ELR (cell line): ENCODE data around the gene ACAD11.
"Not testable (repeated sequence)": the region's sequence is repeated elsewhere in the genome, so short reads cannot be mapped to it uniquely, and the experiment has no call there.

Experiments
- DNase-seq: peaks from one replicate; pipeline ENCODE4 v3.0.0-alpha.2; 2015; ENCODE audit warnings: low read depth

ACAD11 gene

DNA sequence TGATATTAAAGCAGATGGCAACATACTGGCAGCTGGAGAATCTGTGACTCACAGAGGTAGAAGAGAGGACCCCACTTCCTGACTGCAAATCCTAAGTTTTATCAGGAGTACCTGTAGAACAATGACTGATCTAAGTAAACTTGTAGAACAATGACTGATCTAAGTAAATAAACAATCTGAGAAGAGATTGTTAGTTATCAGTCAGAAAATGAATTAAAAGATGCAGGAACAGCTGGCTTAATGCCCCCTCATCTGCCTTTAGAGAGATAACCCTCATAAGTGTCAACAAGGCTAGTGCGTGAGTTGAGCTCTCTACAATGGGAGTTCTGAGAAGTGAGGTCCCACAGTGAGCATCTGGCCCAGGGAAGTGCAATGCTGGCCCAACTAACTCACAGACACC is 14.6 kb downstream of the ACAD11 start:
- DNase-seq = peak; percentile 42

DNA sequence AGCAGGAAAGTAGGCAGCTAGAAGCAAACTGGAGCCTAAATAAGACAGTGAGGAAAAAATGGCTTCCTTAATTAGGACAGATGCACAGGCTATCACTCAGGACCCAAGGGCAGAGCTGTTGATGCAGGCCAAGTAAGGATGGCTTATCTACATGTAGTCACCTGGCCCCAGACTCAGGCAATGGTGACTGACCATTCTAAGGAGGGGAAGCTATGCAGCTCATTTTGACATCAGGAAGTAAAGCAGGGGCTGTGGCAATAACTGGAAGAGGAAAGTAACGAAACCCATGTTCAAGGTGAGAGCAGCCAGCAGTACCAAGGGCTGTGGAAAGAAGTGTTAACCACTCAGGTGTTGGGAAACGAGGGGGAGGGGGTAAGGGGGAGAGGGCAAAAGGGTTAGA is 16.2 kb downstream of the ACAD11 start:
- no peak for DNase-seq

DNA sequence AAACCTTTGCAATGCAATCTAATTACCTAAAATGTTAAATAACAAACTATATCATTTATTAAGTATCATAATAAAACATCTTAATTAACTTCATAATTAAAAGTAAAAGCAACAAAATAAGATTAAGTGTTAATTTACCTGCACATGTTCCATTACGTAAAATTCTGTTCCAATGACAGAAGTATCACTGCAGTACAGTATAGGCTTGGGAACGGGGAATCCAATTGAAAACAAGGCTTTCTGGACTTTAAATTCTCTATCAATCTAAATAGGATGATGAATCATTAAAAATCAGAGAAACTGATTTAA is 17.1 kb downstream of the ACAD11 start:
- DNase-seq = no peak

DNA sequence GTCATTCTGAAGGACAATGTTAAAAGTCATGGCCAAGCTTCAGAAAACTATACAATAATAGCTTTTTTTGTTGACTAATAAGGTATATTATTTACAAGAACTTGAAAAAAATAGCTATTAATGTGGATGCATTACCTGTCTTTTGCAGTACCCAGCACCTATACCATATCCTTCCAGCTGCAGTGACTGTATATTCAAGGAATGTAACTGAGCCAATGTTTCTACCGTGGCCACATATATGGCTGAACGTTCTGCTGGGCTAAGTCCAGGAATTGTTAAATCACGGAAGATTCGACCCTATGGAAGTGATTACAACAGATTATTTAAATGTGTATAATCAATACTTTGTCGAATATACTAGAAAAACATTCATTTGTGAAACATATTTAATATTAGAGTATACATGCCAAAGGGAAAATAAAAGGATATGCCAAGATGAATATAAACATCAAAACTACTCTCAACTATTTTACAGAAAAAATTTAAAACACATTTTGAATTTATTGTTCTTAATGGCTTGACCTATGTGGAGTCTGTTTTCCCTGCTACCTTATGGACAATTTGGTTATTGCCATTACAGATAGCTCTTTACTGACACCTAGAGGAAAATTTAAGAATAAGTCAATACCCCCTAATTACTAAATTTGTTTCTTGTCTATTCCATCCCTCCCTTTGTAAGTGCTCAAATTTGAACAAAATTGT is 17.6 kb downstream of the ACAD11 start:
- peak; percentile 77 for DNase-seq

DNA sequence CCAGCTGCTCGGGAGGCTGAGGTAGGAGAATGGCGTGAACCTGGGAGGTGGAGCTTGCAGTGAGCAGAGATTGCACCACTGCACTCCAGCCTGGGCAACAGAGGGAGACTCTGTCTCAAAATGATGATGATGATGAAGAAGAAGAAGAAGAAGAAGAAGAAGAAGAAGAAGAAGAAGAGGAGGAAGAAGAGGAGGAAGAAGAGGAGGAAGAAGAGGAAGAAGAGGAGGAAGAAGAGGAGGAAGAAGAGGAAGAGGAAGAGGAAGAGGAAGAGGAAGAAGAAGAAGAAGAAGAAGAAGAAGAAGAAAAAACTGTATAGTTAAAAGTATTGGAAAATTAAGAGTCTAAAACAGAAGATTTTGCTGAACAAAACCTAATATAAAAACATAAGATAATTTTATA is 18.2 kb downstream of the ACAD11 start:
- DNase-seq = not testable (repeated sequence)

DNA sequence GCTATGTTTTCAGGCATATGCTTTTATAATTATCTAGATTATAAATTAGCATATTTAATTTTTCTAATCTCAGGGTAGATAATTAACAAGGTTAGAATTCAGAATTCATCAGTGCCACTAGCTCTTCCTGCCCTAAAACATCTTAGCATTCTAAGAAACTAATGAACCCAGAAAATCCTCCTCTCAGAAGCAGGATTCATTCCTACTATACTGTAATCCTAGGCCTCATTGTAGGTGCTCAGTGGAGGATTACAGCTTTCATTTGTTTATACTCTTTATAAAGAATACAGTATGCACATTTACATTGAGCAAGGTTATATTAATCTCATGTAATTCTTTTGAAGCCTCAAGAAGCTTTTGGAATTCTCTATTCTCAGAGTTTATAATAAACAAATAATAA is 20.9 kb downstream of the ACAD11 start:
- no peak for DNase-seq

DNA sequence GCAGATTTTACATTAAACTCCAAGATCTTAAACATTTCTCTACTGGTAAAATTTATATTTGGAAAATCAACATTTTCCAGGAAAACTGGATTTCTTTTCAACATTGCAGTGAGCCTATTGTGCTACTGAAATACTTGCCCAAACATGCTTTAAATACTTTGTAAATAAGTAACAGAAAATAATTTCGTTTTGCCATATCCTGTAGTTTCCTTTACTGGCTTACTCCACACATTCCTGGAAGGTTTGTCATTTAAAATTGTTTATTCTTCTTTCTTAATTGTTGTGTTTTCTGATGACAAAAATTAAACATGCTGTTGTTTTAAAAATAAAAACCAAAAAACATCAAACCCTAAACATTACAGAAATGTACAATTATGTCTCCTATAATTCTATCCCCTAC is 22.0 kb downstream of the ACAD11 start:
- peak; percentile 77 for DNase-seq

DNA sequence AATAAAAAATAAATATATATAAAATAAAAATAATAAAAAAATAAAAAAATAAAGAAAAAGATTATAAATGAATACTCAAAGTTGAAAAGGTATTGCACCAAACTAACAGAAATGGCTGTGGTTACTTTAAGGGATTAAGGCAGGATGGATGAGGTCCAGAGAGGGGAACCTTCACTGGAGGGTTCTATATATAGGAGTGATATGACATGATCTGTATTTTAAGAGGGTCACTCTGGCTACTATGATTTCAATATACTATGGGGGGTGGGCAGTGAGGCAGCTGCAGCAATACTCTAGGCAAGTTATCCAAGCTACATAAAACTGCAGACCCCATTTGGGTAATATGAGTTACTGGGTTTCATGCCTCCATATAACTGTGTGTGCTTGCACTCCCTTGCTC is 24.6 kb downstream of the ACAD11 start:
- DNase-seq = no peak

DNA sequence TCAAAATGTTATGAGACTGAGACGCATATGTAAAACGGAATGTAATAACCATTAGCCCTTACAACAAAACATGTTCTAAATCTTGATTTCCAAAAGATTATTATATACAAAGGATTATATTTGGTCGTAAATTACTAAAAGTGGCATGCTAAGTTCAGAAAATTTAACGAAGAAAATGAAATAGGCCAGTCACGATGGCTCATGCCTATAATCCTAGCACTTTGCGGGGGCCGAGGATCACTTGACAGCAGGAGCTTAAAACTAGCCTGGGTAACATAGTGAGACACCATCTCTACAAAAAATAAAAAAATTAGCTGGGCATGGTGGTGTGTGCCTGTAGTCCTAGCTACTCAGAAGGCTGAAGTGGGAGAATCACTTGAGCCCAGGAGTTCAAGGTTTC is 29.0 kb downstream of the ACAD11 start:
- no peak for DNase-seq

DNA sequence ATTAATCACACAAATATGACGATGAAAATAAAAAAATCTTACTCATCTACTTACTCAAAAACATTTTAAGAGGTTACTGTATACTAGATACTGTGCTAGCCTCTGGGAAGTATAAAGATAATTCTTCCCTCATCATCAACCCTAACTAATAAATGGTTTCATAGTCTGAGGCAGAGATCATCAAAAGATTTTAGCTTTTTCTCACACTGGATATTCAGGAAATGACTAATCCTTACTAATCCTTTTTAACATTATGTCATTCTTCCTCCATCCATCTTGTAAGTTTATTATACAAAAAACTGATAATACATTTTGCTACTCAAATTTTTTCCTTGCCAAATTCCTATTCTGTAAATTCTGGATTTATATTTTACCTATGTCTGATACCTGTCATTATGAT is 29.7 kb downstream of the ACAD11 start:
- peak; percentile 90 for DNase-seq

DNA sequence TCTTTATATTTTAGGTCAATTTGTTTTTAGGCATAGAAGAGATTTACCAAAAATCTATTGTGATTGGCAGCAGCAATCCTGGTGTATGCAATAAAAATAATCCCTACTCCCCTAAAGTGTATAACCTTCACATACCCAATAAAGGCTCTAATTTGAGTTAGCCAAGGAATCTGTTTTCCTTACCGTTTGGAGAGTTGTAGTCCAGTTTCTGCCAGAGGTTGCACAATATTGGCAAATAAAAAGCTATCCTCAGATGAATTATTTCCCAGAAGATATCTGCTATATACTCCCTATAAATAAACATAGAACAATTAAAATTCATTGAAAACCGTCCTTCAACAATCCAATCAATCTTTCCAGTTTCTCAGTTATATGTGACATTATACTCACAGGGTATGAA is 31.5 kb downstream of the ACAD11 start:
- DNase-seq = no peak

DNA sequence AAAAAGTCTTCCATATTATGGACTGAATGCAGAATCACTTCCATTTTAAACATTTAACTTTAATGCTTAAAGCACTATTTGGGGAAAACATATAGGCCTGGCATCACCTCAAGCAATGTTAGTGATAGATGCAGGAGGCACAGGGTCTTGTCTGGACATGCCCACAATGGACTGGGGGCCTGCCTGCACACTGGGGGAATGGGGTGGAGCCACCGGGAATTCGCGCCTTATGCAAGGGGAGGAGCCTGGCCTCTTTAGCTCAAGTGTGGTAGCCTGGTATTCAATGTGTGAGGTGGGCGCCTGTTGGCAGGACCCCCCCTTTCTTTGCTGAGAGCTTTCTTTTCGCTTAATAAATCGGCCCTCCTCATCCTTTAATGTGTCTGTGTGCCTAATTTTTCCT is 32.7 kb downstream of the ACAD11 start:
- no peak for DNase-seq

DNA sequence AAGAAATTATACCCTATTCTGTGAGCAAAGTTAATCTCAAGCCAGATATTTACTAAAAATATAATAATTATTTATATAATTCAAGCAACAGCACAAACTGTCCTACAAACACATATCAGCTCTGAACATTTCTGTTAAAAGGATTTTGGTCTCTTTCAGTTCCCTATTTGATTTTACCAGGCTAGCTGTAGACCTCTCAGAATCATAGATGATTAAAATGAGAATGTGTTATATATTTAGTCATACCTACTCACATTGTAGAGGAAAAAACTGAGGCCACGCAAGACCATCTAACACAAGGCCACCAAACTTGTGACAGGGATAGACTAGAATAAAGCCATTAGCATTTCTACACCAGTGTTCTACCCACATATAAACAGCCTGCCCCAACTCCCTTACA is 34.0 kb downstream of the ACAD11 start:
- no peak for DNase-seq

DNA sequence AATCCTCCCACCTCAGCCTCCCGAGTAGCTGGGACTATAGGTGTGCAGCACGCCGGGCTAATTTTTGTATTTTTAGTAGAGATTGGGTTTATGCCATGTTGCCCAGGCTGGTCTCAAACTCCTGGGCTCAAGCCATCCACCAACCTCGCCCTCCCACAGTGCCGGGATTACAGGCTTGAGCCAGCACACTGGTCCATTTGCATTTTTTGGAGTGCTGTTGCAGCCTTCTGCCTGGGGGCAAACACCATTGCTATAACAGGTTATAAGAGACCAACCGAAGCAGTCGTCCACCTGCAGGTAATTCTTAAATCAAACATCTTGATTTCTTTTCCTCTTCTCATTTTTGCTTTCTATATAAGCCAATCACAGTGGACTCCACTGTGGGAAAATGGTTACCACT is 34.8 kb downstream of the ACAD11 start:
- DNase-seq = no peak

DNA sequence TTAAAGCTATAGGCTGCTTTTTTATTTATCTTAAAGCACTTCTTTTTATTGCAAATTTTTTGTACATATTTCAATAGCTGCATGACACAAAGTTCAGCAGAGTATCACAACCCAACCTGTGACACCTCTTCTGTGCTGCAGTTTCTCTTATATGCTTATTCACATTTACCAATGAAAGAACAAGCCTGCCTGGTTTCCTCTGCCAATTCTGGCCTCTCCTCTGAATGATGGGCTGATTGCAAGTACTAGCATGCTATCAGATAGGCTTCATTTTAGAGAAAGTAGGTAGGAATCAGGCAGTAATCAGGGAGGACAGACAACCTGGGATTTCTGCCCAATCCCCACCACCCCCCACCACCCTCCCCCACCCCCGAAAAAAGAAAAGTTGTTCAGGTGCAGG is 36.0 kb downstream of the ACAD11 start:
- DNase-seq = no peak

DNA sequence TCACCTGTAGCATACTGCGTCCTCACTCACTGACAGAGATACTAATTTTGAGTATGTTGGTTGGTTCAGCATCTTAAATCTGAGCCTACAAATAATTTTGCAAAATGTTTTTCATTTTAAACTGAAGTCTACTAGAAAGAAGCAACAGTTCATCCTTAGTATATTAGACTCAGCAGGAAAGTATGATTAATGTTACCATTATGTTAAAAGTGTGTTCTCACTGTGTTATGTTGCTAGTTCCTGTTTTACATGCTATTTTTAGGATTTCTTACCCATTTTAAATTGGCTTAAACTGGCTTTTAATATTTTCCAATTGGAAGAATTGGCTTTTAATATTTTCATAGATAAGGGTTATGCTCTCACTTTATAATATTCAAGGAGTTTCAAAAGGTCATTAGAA is 36.8 kb downstream of the ACAD11 start:
- no peak for DNase-seq

DNA sequence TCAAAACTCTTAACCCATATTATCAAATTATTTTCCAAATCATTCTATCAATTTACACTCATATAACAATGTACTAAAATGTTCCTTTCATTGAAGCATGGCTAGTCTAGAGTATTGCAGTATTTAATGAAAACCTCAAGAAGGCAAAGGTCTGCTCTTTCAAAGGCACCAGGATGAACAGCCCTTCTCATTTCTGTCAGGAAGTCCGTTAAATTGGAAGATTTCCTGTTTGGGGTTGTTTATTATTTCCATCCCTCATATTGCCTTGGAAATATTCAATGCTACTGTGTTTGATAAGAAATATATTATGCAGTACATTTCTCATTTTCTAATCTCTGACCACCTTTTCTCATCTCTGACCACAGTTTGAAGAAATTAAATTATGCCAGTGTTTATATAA is 37.5 kb downstream of the ACAD11 start:
- no peak for DNase-seq

DNA sequence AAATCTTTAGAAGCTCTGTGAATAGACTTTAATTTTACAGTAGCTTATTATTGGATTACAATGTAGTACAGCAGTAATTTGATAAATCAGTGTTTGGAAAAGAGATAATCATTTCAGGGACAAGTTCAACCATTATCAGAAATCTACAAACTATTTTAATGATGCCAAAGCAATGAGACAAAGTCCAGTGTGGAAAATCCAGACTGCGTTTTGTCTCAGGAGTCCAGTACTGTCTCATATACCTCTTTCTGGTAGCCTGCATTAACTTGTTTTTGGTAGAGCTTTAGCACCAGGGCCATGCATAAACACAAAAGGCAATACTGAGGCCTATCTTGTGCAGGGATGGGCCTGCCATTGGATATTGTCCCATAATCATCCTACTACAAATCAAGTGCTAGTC is 42.8 kb downstream of the ACAD11 start:
- no peak for DNase-seq

DNA sequence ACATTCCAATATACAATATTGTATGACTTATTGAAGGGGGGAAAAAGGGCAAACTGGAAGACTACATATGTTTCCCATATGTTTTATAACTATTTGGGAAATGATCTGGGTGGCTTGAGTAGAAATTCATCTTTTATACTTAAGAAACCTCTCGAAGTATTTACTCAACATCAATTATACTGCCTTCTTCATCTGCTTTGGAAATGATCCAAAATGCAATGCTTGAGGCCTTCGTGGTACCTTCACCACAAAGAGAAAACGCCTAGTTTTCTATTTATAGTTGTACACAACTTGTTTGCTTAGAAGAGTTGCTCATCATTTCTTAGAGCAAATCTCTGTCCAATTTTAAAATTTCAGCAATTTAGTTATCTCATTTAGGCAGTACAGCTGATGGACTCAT is 43.7 kb downstream of the ACAD11 start:
- no peak for DNase-seq

DNA sequence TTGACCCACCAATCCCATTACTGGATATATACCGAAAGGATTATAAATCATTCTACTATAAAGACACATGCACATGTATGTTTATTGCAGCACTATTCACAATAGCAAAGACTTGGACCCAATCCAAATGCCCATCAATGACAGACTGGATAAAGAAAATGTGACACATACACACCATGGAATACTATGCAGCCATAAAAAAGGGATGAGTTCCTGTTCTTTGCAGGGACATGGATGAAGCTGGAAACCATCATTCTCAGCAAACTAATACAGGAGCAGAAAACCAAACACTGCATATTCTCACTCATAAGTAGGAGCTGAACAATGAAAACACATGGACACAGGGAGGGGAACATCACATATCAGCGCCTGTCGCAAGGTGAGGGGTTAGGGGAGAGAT is 44.3 kb downstream of the ACAD11 start:
- DNase-seq = not testable (repeated sequence)

DNA sequence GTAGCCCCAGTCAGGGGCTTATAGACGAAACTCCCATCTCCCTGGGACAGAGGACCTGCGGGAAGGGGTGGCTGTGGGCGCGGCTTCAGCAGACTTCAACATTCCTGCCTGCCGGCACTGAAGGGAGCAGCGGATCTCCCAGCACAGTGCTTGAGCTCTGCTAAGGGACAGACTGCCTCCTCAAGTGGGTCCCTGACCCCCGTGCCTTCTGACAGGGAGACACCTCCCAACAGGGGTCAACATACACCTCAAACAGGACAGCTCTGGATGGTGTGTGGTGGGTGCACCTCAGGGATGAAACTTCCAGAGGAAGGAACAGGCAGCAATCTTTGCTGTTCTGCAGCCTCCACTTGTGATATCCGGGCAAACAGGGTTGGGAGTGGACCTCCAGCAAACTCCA is 53.0 kb downstream of the ACAD11 start:
- DNase-seq = not testable (repeated sequence)

DNA sequence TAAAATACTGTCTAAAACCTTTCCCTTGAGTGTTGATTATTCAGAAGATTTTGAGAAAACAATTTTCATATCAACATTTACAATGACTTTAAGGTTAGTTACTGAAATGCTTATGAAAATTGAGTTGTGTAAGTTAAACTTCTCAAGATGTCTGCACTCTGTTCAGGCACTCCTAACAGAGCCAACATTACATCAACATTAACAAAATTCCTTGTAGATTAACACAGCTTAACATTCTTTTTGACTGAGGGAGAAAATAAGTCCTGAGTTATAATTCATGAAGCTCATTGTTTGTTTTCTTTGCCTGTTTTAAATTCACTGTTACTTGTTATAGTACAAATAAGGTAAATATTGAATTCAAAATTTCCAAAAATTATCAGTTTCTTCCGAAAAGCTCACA is 53.5 kb downstream of the ACAD11 start:
- DNase-seq = peak; percentile 63

DNA sequence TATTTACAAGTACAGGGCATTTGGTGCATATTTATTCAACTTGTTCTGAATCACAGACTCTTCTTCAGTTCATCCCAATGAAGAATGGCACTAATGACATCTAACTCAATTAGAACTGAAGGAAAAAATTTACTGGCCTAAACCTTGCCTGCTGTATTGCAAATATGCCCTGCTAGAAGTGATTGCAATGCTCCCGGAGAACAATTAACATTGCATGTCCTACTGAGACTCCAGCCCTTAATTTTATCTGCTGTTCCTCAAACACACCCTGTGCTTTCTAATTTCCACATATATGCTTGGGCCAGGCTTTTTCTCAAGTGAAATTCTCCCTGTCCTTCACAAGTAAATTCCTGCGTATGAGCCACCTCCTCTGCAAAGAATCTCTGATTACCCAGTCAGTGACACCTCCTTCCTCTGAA is 54.2 kb downstream of the ACAD11 start:
- DNase-seq = peak; percentile 58

DNA sequence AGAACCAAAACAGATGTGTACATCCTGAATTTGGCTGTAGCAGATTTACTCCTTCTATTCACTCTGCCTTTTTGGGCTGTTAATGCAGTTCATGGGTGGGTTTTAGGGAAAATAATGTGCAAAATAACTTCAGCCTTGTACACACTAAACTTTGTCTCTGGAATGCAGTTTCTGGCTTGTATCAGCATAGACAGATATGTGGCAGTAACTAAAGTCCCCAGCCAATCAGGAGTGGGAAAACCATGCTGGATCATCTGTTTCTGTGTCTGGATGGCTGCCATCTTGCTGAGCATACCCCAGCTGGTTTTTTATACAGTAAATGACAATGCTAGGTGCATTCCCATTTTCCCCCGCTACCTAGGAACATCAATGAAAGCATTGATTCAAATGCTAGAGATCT is 59.0 kb downstream of the ACAD11 start:
- DNase-seq = not testable (repeated sequence)

DNA sequence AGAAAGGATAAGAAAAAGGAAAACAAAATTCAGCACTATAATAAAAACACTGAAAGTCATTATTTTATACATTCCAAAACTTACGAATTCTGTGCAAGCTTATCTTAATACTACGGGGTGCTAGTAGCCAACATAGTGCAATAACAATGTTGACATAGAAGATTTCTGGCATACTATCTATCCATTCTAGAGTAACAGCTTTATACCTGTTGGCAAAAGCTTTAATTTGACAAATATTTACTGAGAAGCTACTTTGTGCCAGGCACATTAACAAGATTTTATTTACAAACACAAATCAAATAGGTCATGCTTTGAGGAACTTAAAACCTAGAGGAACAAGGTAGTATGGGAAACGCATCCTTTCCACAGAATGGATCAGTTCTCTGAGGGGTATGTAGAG is 61.4 kb downstream of the ACAD11 start:
- no peak for DNase-seq
